MM.1S (cell line): ENCODE results near the gene CRACDL.

ENCODE experiments used
- DNase-seq: peaks from one replicate; pipeline ENCODE4 v3.0.0-alpha.2; 2015
- H2AFZ ChIP-seq: fragments of 300-600 bp; sonication (generic); 2 replicates; pipeline ENCODE4 v1.6.0; 2016; ENCODE audit warnings: antibody characterized with exemption, low read length
- H3F3A ChIP-seq: fragments of 300-600 bp; sonication (generic); 2 replicates; pipeline ENCODE4 v1.6.1; 2016; ENCODE audit warnings: mild to moderate bottlenecking, antibody characterized with exemption, low read length, moderate library complexity, mixed read lengths; ENCODE audit not compliant: insufficient read depth
- H3K27ac ChIP-seq: fragments of 300-600 bp; sonication (generic); 2 replicates; pipeline ENCODE4 v1.5.1; 2016; ENCODE audit warnings: mild to moderate bottlenecking, low read length
- H3K27me3 ChIP-seq: fragments of 300-600 bp; sonication (generic); replicated peaks from 2 replicates; pipeline ENCODE4 v1.6.0; 2016; ENCODE audit warnings: low read length; ENCODE audit not compliant: insufficient read depth
- H3K36me3 ChIP-seq: fragments of 300-600 bp; sonication (generic); replicated peaks from 2 replicates; pipeline ENCODE4 v1.6.1; 2016; ENCODE audit warnings: mild to moderate bottlenecking, low read length, mixed read lengths; ENCODE audit not compliant: insufficient read depth
- H3K4me1 ChIP-seq: fragments of 300-600 bp; sonication (generic); 2 replicates; pipeline ENCODE4 v1.6.1; 2016; ENCODE audit warnings: low read length, mixed read lengths
- H3K4me2 ChIP-seq: fragments of 300-600 bp; sonication (generic); 2 replicates; pipeline ENCODE4 v1.6.0; 2016; ENCODE audit warnings: low read depth, low read length
- H3K4me3 ChIP-seq: fragments of 300-600 bp; sonication (generic); 2 replicates; pipeline ENCODE4 v1.5.1; 2016; ENCODE audit warnings: low read length, mixed read lengths
- H3K79me2 ChIP-seq: fragments of 300-600 bp; sonication (generic); 2 replicates; pipeline ENCODE4 v1.6.1; 2016; ENCODE audit warnings: mixed run types, low read length, mixed read lengths
- H3K9ac ChIP-seq: fragments of 300-600 bp; sonication (generic); 2 replicates; pipeline ENCODE4 v1.6.1; 2016; ENCODE audit warnings: low read length, mixed read lengths
- H3K9me2 ChIP-seq: fragments of 300-600 bp; sonication (generic); replicated peaks from 2 replicates; pipeline ENCODE4 v1.6.1; 2016; ENCODE audit warnings: mild to moderate bottlenecking, low read length, mixed read lengths; ENCODE audit not compliant: insufficient read depth
- H3K9me3 ChIP-seq: fragments of 300-600 bp; sonication (generic); replicated peaks from 2 replicates; pipeline ENCODE4 v1.6.1; 2016; ENCODE audit warnings: mild to moderate bottlenecking, low read length, mixed read lengths; ENCODE audit not compliant: insufficient read depth
- H4K20me1 ChIP-seq: fragments of 300-600 bp; sonication (generic); 2 replicates; pipeline ENCODE4 v1.6.1; 2016; ENCODE audit warnings: mild to moderate bottlenecking, low read length, moderate library complexity, mixed read lengths; ENCODE audit not compliant: insufficient read depth
- EZH2 ChIP-seq: fragments of 300-600 bp; sonication (generic); optimal IDR thresholded peaks from 2 replicates; pipeline ENCODE3; 2017; ENCODE audit warnings: low read depth, mild to moderate bottlenecking, antibody characterized with exemption, low read length, mixed read lengths
- EZH2phosphoT487 ChIP-seq: fragments of 300-600 bp; sonication (generic); IDR thresholded peaks from 2 replicates; pipeline ENCODE4 v1.6.1; 2018; ENCODE audit warnings: antibody characterized with exemption, low read length
- TF ChIP-seq, protein P1 (sequence below): fragments of 300-600 bp; sonication (generic); IDR thresholded peaks from 2 replicates; pipeline ENCODE4 v1.5.1; 2016; ENCODE audit warnings: antibody characterized with exemption, low read length, mixed read lengths

The CRACDL gene

DNA sequence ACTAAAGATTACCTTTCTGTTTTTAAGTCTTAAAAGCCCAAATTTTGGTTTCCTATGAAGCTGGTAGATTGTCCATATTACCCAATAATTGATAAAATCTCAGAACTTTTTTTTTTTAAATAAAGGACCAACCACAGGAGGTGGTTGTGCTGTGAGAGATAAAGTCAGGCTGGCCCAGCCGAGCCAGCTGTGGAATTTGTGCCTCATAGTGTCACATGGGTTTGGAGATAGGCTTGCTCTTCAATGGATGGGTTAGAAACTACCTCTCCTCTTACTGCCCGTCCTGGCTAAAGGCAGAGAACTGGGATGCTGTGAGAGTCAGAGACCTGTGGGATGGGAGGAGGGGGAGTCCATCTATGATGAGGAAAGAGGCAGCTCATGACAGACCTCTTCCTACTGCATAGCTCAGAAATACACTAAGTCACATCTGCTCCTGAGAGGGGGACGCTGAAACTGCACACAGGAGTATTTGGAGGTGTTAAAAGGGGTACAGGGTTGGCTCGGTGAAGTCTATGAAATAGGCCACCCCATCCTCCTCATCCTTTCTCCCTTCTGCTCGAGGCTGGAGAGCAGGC lies 105.4 kb downstream of the CRACDL start:
- Histone ChIP-seq H3K9me3 (no peaks in the 10 kb centered on the region), H2AFZ (no peak overlapping the region), H3K4me1 (no peaks in the 10 kb centered on the region), H3K4me2 (no peak overlapping the region), H3K36me3 (no peaks in the 10 kb centered on the region), H3K9me2 (no peaks in the 10 kb centered on the region), H4K20me1 (no peaks in the 10 kb centered on the region), H3F3A (no peaks in the 10 kb centered on the region), H3K27ac (no peak overlapping the region), H3K9ac (no peak overlapping the region), H3K4me3 (no peak overlapping the region), H3K27me3 (no peaks in the 10 kb centered on the region), H3K79me2 (no peaks in the 10 kb centered on the region)
- DNase-seq = no peak
- no peak for TF ChIP-seq EZH2
- TF ChIP-seq, protein P1, sequence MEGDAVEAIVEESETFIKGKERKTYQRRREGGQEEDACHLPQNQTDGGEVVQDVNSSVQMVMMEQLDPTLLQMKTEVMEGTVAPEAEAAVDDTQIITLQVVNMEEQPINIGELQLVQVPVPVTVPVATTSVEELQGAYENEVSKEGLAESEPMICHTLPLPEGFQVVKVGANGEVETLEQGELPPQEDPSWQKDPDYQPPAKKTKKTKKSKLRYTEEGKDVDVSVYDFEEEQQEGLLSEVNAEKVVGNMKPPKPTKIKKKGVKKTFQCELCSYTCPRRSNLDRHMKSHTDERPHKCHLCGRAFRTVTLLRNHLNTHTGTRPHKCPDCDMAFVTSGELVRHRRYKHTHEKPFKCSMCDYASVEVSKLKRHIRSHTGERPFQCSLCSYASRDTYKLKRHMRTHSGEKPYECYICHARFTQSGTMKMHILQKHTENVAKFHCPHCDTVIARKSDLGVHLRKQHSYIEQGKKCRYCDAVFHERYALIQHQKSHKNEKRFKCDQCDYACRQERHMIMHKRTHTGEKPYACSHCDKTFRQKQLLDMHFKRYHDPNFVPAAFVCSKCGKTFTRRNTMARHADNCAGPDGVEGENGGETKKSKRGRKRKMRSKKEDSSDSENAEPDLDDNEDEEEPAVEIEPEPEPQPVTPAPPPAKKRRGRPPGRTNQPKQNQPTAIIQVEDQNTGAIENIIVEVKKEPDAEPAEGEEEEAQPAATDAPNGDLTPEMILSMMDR = no peak
- TF ChIP-seq EZH2phosphoT487 = no peak

DNA sequence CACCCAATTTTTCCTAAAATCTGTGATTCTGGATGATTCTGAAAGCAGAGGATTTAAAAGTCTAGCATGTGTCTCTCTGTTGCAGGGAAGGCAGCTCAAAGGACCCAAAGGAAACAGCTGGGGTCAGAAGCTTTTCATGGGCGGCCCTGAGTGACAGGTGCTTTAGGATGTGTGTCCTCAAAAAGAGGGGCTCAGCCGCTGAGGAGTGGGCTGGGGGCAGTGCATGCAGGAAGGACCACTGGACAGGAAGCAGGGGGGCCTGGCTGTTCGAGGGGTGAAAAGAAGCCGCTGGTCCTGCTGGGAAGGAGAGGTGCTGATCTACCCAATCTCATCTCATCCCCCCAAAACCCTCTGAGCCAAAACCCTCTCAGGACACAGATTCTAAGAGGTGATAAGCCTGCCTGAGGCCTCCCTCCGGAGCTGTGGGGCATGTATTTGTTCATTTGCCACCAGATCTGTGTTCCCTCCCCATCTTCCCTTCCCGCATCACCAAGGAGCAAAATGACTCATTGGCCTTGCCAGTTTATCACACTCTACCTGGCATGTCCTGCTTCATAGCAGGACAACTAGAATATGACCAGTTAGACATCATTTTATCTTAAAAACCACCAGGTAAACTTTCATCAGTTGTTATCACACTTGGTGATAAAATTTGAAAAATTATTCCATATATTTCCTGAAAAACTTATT lies 106.3 kb downstream of the CRACDL start:
- Histone ChIP-seq H3K4me1 (no peaks in the 10 kb centered on the region), H3K4me3 (no peak overlapping the region), H3K9me2 (no peaks in the 10 kb centered on the region), H3K27me3 (no peaks in the 10 kb centered on the region), H3K9ac (no peak overlapping the region), H4K20me1 (no peaks in the 10 kb centered on the region), H3K4me2 (no peak overlapping the region), H3K9me3 (no peaks in the 10 kb centered on the region), H3K27ac (no peak overlapping the region), H2AFZ (no peak overlapping the region), H3K79me2 (no peaks in the 10 kb centered on the region), H3F3A (no peaks in the 10 kb centered on the region), H3K36me3 (no peaks in the 10 kb centered on the region)
- no peak for DNase-seq
- TF ChIP-seq EZH2phosphoT487 = no peak
- TF ChIP-seq, protein P1 = no peak
- no peak for TF ChIP-seq EZH2

DNA sequence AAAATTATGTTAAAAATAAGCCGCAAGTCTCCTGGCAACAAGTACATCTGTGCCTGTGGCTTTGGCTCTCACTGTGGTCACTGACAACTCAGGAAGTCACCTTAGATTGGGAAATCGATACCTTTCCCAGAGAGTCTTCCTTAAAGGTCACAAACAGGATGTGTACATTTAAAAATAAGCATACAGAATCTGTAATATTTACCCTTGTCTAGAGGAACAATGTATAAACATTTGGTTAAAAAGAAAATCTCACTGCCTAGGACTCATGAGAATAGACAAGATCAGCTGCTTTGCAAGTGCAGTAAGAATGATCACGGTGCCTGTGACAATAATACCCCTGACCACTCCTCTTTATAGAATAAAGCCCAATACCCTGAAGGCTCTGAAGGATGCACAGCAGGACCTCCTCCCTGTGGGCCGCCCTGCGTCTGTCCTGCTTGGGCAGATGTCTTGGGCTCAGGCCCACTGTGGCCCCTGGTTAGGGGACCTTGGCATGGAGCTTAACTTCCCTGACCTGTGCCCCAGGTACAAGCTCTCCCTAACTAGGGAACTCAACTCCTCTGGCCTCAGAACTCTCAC lies 107.1 kb downstream of the CRACDL start:
- Histone ChIP-seq H3K9ac (no peak overlapping the region), H3K4me2 (no peak overlapping the region), H3K36me3 (no peaks in the 10 kb centered on the region), H4K20me1 (no peaks in the 10 kb centered on the region), H3K27me3 (no peaks in the 10 kb centered on the region), H3K9me2 (no peaks in the 10 kb centered on the region), H2AFZ (no peak overlapping the region), H3K79me2 (no peaks in the 10 kb centered on the region), H3K4me3 (no peak overlapping the region), H3K27ac (no peak overlapping the region), H3F3A (no peaks in the 10 kb centered on the region), H3K4me1 (no peaks in the 10 kb centered on the region), H3K9me3 (no peaks in the 10 kb centered on the region)
- no peak for DNase-seq
- no peak for TF ChIP-seq EZH2
- TF ChIP-seq EZH2phosphoT487 = no peak
- TF ChIP-seq, protein P1 = no peak
